Progenitor cell of endocrine pancreas (in vitro differentiated cells): ENCODE measurements around the gene HCN1. TPM values are rescaled to one million over a fixed set of nuclear protein-coding genes. Genes with fewer than 3 reads are reported as not detected.
"Not testable (repeated sequence)": the region's sequence is repeated elsewhere in the genome, so short reads cannot be mapped to it uniquely, and the experiment has no call there.

ENCODE experiments used
- DNase-seq: peaks from one replicate; pipeline ENCODE4 v3.0.0; 2021; ENCODE audit warnings: low spot score; ENCODE audit not compliant: unreplicated experiment
- H3K27ac Mint-ChIP-seq: 2 replicates; pipeline ENCODE4 v1.8.0; 2021; ENCODE audit warnings: mild to moderate bottlenecking, moderate library complexity, mixed read lengths
- H3K27me3 Mint-ChIP-seq: 2 replicates; pipeline ENCODE4 v1.8.0; 2021; ENCODE audit warnings: mixed read lengths
- H3K36me3 Mint-ChIP-seq: 2 replicates; pipeline ENCODE4 v1.8.0; 2022; ENCODE audit warnings: mixed read lengths; ENCODE audit not compliant: insufficient read depth
- H3K4me1 Mint-ChIP-seq: 2 replicates; pipeline ENCODE4 v1.8.0; 2021; ENCODE audit warnings: low read depth, mixed read lengths
- H3K4me3 Mint-ChIP-seq: 2 replicates; pipeline ENCODE4 v1.8.0; 2021; ENCODE audit warnings: low read depth, mild to moderate bottlenecking, moderate library complexity, mixed read lengths
- H3K9me3 Mint-ChIP-seq: 2 replicates; pipeline ENCODE4 v1.8.0; 2021; ENCODE audit warnings: low read depth, mixed read lengths
- CTCF ChIP-seq: fragments of 200-600 bp; sonication (generic); IDR thresholded peaks from one replicate; pipeline ENCODE4 v1.5.0; 2021; ENCODE audit warnings: antibody characterized with exemption, mild to moderate bottlenecking; ENCODE audit not compliant: unreplicated experiment
- total RNA-seq: library from RNA; stranded (reverse); gene quantifications from 2 replicates; pipeline ENCODE4 v1.2.1, GENCODE V29; 2021

HCN1 gene
- total RNA-seq, 1 donor from 2014 or later, result 0.14 TPM

GRCh38 chr5:45604092-45604491 lies 92.1 kb downstream of the HCN1 start:
- DNase-seq, result no peak
- Mint-ChIP-seq H3K27me3 (no peaks in the 10 kb centered on the region), H3K4me1 (peaks cover 9% of the 10 kb centered on the region), H3K4me3 (no peak overlapping the region), H3K9me3 (no peaks in the 10 kb centered on the region), H3K36me3 (no peaks in the 10 kb centered on the region), H3K27ac (no peak overlapping the region)
- TF ChIP-seq CTCF, result no peak

GRCh38 chr5:45601424-45601823 lies 94.8 kb downstream of the HCN1 start:
- DNase-seq, result no peak
- Mint-ChIP-seq H3K4me1 (peaks cover 18% of the 10 kb centered on the region), H3K36me3 (no peaks in the 10 kb centered on the region), H3K27me3 (no peaks in the 10 kb centered on the region), H3K27ac (no peak overlapping the region), H3K4me3 (no peak overlapping the region), H3K9me3 (no peaks in the 10 kb centered on the region)
- TF ChIP-seq CTCF, result no peak

- Mint-ChIP-seq H3K9me3 (no peaks in the 10 kb centered on the region), H3K36me3 (no peaks in the 10 kb centered on the region), H3K4me3 (no peak overlapping the region), H3K27ac (no peak overlapping the region), H3K4me1 (peaks cover 11% of the 10 kb centered on the region), H3K27me3 (no peaks in the 10 kb centered on the region)
- no peak for TF ChIP-seq CTCF
- DNase-seq, result no peak
Measured at GRCh38 chr5:45596320-45596719, 99.9 kb downstream of the HCN1 start.

- not testable (repeated sequence) for H3K4me3 Mint-ChIP-seq
Measured at GRCh38 chr5:45586001-45586400, 110.2 kb downstream of the HCN1 start.

GRCh38 chr5:45578270-45578669 lies 117.9 kb downstream of the HCN1 start:
- TF ChIP-seq CTCF, result no peak
- Mint-ChIP-seq H3K36me3 (no peaks in the 10 kb centered on the region), H3K27ac (no peak overlapping the region), H3K27me3 (no peaks in the 10 kb centered on the region), H3K4me3 (no peak overlapping the region), H3K9me3 (no peaks in the 10 kb centered on the region), H3K4me1 (no peaks in the 10 kb centered on the region)
- DNase-seq, result no peak

More at GRCh38 chr5:45586001-45586400, 110.2 kb downstream of the HCN1 start:
- DNase-seq, H3K9me3 Mint-ChIP-seq, H3K4me1 Mint-ChIP-seq, H3K36me3 Mint-ChIP-seq, H3K27me3 Mint-ChIP-seq, H3K27ac Mint-ChIP-seq: not testable (repeated sequence)

GRCh38 chr5:45568813-45569212 lies 127.4 kb downstream of the HCN1 start:
- Mint-ChIP-seq H3K4me1 (peaks cover 2% of the 10 kb centered on the region), H3K36me3 (no peaks in the 10 kb centered on the region), H3K9me3 (no peaks in the 10 kb centered on the region), H3K27ac (no peak overlapping the region), H3K4me3 (no peak overlapping the region), H3K27me3 (no peaks in the 10 kb centered on the region)
- no peak for DNase-seq
- no peak for TF ChIP-seq CTCF
